SK-N-MC (cell line): ENCODE data around the gene TRDMT1.

ENCODE experiments used
- DNase-seq: peaks from one replicate; pipeline ENCODE4 v3.0.0-alpha.2; 2011; ENCODE audit warnings: low read depth, low spot score
- H3K27ac ChIP-seq: fragments of 200-600 bp; sonication (generic); 2 replicates; pipeline ENCODE4 v1.5.1; 2016; ENCODE audit warnings: mixed run types
- H3K36me3 ChIP-seq: fragments of 200-600 bp; sonication (generic); 2 replicates; pipeline ENCODE4 v1.6.1; 2017; ENCODE audit warnings: antibody characterized with exemption, low read length, mixed read lengths; ENCODE audit not compliant: insufficient read depth
- H3K4me3 ChIP-seq: fragments of 200-600 bp; sonication (generic); 2 replicates; pipeline ENCODE4 v1.5.1; 2016
- H3K9ac ChIP-seq: fragments of 200-600 bp; sonication (generic); 2 replicates; pipeline ENCODE4 v1.8.0; 2017; ENCODE audit warnings: mixed run types, mixed read lengths; ENCODE audit not compliant: insufficient read length
- H3K9me3 ChIP-seq: fragments of 200-600 bp; sonication (generic); 2 replicates; pipeline ENCODE4 v1.6.1; 2017; ENCODE audit warnings: low read depth, mild to moderate bottlenecking, antibody characterized with exemption, low read length, moderate library complexity, mixed read lengths
- EZH2 ChIP-seq: fragments of 200-600 bp; sonication (generic); IDR thresholded peaks from one replicate; pipeline ENCODE4 v1.6.1; 2017; ENCODE audit warnings: antibody characterized with exemption
- FOXP2 ChIP-seq: optimal IDR thresholded peaks from 2 replicates; pipeline ENCODE3; 2011; ENCODE audit warnings: mild to moderate bottlenecking, moderate library complexity; ENCODE audit not compliant: insufficient read depth; ENCODE audit errors: extremely low read length, control extremely low read depth
- POLR2AphosphoS5 ChIP-seq: IDR thresholded peaks from 2 replicates; pipeline ENCODE4 v1.6.1; 2012; ENCODE audit warnings: mild to moderate bottlenecking, low read depth, low read length, borderline replicate concordance

The TRDMT1 gene

GRCh38 chr10:17183110-17183509 lies 18.4 kb downstream of the TRDMT1 start:
- Histone ChIP-seq H3K4me3 (no peak overlapping the region), H3K27ac (no peak overlapping the region), H3K9ac (no peak overlapping the region), H3K9me3 (no peaks in the 10 kb centered on the region), H3K36me3 (no peaks in the 10 kb centered on the region)
- TF ChIP-seq POLR2AphosphoS5 (no peak), FOXP2 (no peak), EZH2 (no peak)
- no peak for DNase-seq

DNA sequence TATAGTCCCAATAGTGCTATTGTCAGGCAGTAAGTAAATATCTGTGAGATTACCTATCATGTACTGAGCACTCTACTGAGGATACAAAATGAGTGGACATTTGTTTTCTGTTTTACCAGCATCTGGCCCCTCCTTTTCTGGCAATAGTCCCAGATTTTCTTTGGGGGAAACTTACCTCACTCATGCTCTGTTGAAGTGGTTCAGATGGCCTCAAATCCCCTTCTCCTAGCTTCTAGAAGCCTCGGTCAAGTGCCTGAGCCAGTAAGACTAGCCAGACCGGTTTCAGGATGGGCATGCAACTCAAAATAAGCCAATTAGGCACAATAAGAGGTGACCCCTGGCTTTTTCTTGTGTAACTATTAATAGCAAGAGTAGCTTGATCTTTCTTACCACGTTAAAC lies 19.7 kb downstream of the TRDMT1 start:
- Histone ChIP-seq H3K27ac (no peak overlapping the region), H3K4me3 (no peak overlapping the region), H3K9ac (no peak overlapping the region), H3K9me3 (no peaks in the 10 kb centered on the region), H3K36me3 (no peaks in the 10 kb centered on the region)
- no peak for DNase-seq
- no peak for TF ChIP-seq FOXP2
- TF ChIP-seq EZH2 = no peak
- no peak for TF ChIP-seq POLR2AphosphoS5

GRCh38 chr10:17181110-17181509 lies 20.4 kb downstream of the TRDMT1 start:
- Histone ChIP-seq H3K27ac (no peak overlapping the region), H3K4me3 (no peak overlapping the region), H3K9me3 (no peaks in the 10 kb centered on the region), H3K36me3 (no peaks in the 10 kb centered on the region), H3K9ac (no peak overlapping the region)
- no peak for DNase-seq
- TF ChIP-seq EZH2 (no peak), FOXP2 (no peak), POLR2AphosphoS5 (no peak)

DNA sequence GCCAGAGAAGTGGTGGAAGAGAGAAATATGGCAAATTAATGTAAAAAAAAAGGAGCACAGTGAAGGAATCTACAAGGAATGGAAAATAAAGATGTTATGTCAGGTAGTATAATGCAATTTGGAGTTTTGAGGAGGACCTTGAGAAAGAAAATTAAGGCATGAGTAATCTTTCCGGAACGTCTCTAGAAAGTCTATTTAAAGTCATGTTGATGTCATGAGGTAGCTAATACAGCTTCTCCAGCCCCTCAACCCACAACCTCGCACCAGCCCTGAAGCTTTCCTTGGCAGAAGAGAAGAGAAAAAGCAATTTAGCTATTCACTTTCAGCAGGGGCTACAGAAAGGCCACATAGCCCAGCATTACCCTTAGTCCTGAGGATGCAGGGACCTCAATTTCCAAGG lies 22.5 kb downstream of the TRDMT1 start:
- H3K9ac ChIP-seq = no peak overlapping the region
- DNase-seq = no peak
- no peak overlapping the region for H3K4me3 ChIP-seq
- no peaks in the 10 kb centered on the region for H3K36me3 ChIP-seq
- H3K27ac ChIP-seq = no peak overlapping the region
- no peaks in the 10 kb centered on the region for H3K9me3 ChIP-seq
- no peak for TF ChIP-seq EZH2

GRCh38 chr10:17178006-17178405 lies 23.5 kb downstream of the TRDMT1 start:
- TF ChIP-seq FOXP2 (no peak), EZH2 (no peak), POLR2AphosphoS5 (no peak)
- Histone ChIP-seq H3K4me3 (no peak overlapping the region), H3K9ac (no peak overlapping the region), H3K27ac (no peak overlapping the region), H3K36me3 (no peaks in the 10 kb centered on the region), H3K9me3 (no peaks in the 10 kb centered on the region)
- DNase-seq = no peak

DNA sequence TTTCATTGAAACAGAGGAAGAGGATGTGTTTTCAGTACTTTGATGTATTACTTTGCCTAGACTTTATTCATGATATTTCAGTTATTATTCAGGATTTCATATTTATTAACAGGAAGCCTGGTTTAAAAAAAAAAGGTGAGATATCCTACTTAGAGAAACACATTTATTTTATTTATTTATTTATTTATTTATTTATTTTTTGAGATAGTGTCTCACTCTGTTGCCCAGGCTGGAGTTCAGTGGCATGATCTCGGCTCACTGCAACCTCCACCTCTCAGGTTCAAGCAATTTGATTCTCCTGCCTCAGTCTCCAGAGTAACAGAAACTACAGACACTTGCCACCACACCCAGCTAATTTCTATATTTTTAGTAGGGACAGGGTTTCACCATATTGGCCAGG lies 24.5 kb downstream of the TRDMT1 start:
- Histone ChIP-seq H3K9ac (no peak overlapping the region), H3K4me3 (no peak overlapping the region), H3K27ac (no peak overlapping the region), H3K36me3 (no peaks in the 10 kb centered on the region), H3K9me3 (no peaks in the 10 kb centered on the region)
- no peak for TF ChIP-seq EZH2
- no peak for TF ChIP-seq POLR2AphosphoS5
- no peak for TF ChIP-seq FOXP2
- DNase-seq = no peak

GRCh38 chr10:17176091-17176490 lies 25.4 kb downstream of the TRDMT1 start:
- Histone ChIP-seq H3K9ac (no peak overlapping the region), H3K9me3 (no peaks in the 10 kb centered on the region), H3K27ac (no peak overlapping the region), H3K36me3 (no peaks in the 10 kb centered on the region), H3K4me3 (no peak overlapping the region)
- no peak for TF ChIP-seq EZH2
- no peak for TF ChIP-seq FOXP2
- no peak for TF ChIP-seq POLR2AphosphoS5
- no peak for DNase-seq

- DNase-seq = no peak
- TF ChIP-seq POLR2AphosphoS5 = no peak
- TF ChIP-seq EZH2 = no peak
- TF ChIP-seq FOXP2 = no peak
- Histone ChIP-seq H3K4me3 (no peak overlapping the region), H3K9ac (no peak overlapping the region), H3K9me3 (no peaks in the 10 kb centered on the region), H3K27ac (no peak overlapping the region), H3K36me3 (no peaks in the 10 kb centered on the region)
Observed at GRCh38 chr10:17175551-17175950, 25.9 kb downstream of the TRDMT1 start.

DNA sequence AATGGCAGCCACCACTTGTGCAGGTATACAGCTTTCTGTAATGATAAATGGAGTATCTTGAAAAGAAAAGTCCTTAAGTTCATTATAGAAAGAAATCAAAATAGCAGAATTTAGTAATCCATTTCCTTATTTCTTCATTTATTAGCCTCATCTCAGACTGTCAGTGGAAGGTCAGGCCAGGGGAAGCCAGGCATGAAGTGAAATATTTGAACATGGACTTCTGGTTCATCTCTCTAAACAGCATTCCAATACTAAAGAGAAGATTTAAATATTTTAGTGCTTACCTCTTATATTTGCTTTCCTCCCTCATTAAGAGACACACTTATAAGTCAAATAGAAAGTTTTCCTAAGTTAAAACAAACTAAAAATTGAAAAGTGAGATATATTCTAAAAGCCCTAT lies 26.8 kb downstream of the TRDMT1 start:
- no peak for DNase-seq
- H3K27ac ChIP-seq = no peak overlapping the region
- TF ChIP-seq EZH2 (no peak), POLR2AphosphoS5 (no peak), FOXP2 (no peak)

DNA sequence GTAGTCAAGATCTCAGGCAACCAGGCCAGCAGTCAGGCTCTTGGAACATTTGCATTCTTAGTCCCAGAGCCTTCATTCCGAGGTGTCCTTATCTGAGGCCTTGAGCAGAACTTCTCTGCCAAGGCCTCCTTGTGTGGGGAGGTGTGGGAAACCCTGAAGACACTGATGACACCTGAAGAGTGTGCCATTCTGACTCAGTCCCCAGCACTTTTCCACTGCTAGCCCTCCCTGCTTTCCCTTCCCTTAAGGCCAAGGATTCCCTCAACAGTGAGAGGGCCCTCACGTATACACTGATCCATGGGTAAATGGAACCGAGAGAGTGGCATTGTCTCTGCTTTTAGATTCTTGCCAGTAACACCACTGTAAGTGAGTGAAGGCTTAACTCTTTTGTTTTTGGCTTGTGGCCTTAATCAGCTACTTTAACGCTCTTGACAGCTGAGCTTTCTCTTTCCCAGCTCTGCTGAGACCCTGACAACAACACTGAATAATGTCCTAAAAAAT lies 30.3 kb downstream of the TRDMT1 start:
- Histone ChIP-seq H3K36me3 (no peaks in the 10 kb centered on the region), H3K9me3 (no peaks in the 10 kb centered on the region), H3K4me3 (no peak overlapping the region), H3K27ac (no peak overlapping the region), H3K9ac (no peak overlapping the region)
- DNase-seq = no peak
- TF ChIP-seq FOXP2 = no peak
- no peak for TF ChIP-seq POLR2AphosphoS5
- TF ChIP-seq EZH2 = no peak

More for the DNA sequence above, 26.8 kb downstream of the TRDMT1 start:
- Histone ChIP-seq H3K36me3 (no peaks in the 10 kb centered on the region), H3K9ac (no peak overlapping the region), H3K9me3 (no peaks in the 10 kb centered on the region), H3K4me3 (no peak overlapping the region)
